HG03066 (cell line): ENCODE data around the gene MYL6.
"Not testable (repeated sequence)": the region's sequence is repeated elsewhere in the genome, so short reads cannot be mapped to it uniquely, and the experiment has no call there.

Experiments
- ATAC-seq: cut with Tn5 transposase; IDR thresholded peaks from one replicate; pipeline ENCODE4 v1.9.1; 2021; ENCODE audit warnings: low read depth; ENCODE audit not compliant: unreplicated experiment

Gene MYL6

DNA sequence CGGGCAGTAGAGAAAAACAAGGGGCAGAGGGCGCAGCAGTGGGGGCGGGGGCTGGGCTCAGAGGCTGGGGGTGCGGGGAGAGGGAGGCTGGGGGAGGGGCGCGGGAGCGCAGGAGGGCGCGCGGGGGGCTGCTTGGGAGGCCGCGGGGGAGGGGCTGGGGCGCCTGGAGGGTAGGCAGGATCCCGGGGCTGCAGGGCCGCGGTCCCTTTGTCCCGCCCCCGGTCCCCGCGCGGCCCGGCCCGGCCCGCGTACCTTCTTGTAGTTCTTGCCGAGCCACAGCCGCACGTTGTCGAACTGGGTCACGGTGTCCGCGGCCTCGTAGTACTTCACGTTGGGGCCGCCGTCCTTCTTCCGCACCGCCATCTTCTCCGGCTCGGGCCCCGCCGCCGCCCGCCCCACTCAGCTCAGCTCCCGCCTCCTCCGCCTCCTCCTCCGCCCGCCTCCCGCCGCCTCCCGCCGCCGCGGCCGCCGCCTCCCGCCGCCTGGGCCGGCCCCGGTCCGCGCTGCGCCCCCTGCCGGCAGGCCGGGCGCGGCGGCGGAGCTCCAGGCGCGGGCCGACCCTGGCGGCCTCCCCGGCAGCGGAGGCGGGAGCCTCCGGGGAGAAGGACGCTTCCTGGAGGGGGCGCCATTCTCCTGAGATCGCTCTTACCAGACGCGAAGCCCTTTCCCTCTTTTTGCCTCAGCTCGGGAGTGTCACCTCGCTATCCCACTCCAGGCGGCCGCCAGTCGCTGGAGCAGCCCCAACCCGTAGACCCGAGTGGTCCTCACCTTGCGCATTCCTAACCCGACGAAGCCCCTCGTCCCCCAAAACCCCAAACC is 31.1 kb downstream of the MYL6 start, which contains the start of gene SMARCC2:
SMARCC2 (minus strand) TSS at position 385 of the 819 bp plus-strand sequence; CDS start at position 363, 22 bp downstream.
- peak; percentile 71 for ATAC-seq

DNA sequence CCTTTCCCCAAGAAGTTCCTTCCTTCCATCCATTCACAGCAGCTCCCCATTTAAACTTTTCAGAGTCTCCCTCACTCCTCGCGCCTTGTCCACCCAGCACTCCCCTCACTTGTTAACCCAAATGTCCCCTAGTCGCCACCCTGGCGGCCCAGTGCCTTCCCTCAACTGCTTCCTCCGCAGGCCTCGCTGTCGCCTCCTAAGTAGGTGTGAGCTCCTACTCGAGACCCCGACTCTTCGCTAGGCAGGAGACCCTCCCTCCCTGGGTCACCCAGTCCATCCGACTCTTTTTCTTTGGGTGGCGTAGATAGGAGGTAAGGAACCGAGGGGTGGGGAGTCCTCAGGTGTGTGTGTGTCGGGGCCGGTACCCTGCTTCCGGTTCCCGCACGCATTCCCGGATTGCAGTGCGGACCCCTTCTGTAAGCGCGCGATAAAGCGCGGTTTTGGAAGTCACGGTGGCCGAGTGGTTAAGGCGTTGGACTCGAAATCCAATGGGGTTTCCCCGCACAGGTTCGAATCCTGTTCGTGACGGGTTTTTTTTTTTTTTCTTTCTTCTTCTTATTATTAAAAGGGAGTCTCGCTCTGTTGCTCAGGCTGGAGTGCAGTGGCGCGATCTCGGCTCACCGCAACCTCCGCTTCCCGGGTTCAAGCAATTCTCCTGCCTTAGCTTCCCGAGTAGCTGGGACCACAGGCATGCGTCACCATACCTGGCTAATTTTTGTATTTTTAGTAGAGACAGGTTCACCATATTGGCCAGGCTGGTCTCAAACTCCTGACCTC is 31.9 kb downstream of the MYL6 start:
- peak; percentile 31 for ATAC-seq

DNA sequence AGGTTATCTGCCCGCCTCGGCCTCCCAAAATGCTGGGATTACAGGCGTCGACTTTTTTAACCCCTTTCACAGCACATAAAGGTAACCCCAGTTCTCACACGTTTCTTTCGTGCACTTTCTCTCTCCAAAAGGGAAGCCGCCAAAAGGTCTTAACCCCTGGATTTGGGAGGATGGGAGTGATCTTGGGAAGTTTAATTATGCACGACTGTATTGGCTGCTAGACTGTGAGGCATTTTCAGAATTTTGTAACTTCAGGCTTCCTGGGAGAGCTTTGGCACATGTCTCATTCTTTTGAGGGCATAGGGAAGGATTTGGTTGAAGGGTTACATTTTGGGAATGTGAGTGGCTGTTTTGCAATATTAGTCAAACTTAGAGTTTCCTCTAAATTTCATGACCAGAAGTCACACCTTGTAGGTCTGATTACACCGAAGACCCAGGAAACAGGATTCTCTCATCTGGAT is 32.6 kb downstream of the MYL6 start:
- ATAC-seq = no peak

DNA sequence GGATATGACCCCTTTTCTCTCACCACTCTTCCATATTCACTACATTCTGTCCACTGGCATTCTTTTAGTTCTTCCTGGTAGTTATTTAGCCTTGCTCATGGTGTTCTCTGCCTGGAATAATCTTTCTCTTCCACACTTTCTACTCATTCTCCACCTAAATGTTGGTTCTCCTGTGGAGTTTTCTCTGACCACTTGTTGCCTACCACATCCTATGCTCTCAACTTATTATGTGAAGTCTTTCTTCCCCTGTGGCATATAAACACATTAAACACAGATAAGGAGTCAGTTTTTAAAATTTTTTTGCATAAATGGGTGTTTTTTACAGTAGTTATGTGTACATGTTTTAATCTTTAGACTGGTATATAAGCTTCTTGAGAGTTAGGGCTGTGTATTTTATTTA is 34.4 kb downstream of the MYL6 start:
- ATAC-seq = no peak

DNA sequence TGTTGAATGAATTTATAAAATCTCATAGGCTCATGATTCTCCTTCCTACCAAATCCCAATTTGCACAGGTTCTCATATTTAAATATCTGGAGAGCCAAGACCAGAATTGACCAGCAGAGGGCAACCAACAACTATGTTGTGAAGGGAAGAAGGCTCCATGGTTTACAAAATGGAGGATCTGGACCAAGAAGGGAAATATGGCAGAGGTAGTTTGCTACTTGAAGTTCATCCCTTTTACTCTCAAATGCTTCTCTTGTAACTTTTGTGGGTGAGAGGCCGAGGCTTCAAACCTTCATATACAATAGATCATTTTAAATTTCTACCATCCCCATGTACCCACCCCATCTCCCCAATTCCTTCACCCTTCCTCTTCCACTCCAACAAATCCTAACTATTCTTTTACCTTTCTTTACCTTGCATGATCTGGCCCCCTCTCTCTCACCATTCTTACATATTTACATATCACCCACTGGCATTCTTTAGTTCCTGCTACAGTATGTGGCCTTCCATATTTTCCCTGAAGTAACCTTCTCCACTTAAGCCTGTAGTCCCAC is 34.9 kb downstream of the MYL6 start:
- no peak for ATAC-seq

- ATAC-seq = not testable (repeated sequence)
These were observed 38.8 kb downstream of the MYL6 start for GRCh38 chr12:56196818-56197550.

- no peak for ATAC-seq
These were observed 39.9 kb downstream of the MYL6 start for GRCh38 chr12:56197921-56198635.

GRCh38 chr12:56198836-56199235 is 40.7 kb downstream of the MYL6 start:
- ATAC-seq = no peak

- no peak for ATAC-seq
These were observed 44.2 kb downstream of the MYL6 start for GRCh38 chr12:56202366-56202765.

DNA sequence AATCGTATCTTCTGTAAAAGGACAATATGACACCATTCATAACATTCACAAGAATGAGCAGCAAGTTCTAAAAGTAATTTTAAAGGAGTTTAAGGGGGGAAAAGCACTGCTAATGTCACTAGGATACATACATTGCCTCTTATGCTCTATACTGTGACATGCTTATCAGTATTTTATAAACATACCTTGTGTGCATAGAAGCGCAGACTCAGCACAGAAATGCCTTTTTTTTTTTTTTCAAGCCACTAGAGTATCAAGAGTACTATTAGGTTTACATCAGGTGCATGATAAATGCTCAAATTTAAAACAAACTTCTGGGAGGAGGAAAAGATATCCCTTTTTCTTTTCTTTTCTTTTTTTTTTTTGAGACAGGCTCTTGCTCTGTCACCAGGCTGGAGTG is 44.7 kb downstream of the MYL6 start:
- no peak for ATAC-seq

- no peak for ATAC-seq
These were observed 46.1 kb downstream of the MYL6 start for GRCh38 chr12:56204275-56204674.

GRCh38 chr12:56205445-56205844 is 47.3 kb downstream of the MYL6 start:
- ATAC-seq = no peak

- ATAC-seq = no peak
These were observed 48.5 kb downstream of the MYL6 start for GRCh38 chr12:56206452-56207166.

- ATAC-seq = no peak
These were observed 49.8 kb downstream of the MYL6 start for GRCh38 chr12:56208006-56208405.
